HG03469 (cell line): ENCODE measurements around the gene DCAF7.

ENCODE experiments used
- ATAC-seq: cut with Tn5 transposase; IDR thresholded peaks from one replicate; pipeline ENCODE4 v1.9.1; 2021; ENCODE audit warnings: mild to moderate bottlenecking, moderate library complexity, moderate number of reproducible peaks; ENCODE audit not compliant: unreplicated experiment

The DCAF7 gene

DNA sequence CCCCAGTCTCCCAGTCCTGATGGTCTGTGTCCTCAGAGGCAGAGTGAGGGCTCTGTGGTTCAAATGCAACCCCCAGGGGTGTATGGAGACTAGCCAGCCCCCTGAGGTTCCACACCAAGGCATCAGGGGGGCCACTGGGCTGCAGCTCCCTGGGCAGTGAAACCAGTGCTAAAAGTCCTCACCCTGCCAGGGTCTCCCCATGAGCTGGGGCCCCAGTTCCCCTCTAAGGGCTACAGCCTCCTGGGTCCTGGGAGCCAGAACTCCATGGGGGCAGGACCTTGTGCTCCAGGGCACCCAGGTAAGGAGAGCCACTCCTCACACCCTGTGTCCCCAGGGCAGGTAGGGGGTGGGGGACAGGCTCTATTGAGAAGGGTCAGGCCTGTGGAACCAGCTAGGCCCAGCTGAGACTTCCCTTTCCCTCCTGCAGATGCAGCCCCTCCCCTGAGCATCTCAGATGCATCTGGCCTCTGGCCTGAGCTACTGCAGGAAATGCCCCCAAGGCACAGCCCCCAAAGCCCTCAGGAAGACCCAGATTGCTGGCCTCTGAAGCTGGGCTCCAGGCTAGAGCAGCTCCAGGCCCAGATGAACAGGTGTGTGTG, 6.4 kb upstream of the DCAF7 start:
- ATAC-seq, result no peak

DNA sequence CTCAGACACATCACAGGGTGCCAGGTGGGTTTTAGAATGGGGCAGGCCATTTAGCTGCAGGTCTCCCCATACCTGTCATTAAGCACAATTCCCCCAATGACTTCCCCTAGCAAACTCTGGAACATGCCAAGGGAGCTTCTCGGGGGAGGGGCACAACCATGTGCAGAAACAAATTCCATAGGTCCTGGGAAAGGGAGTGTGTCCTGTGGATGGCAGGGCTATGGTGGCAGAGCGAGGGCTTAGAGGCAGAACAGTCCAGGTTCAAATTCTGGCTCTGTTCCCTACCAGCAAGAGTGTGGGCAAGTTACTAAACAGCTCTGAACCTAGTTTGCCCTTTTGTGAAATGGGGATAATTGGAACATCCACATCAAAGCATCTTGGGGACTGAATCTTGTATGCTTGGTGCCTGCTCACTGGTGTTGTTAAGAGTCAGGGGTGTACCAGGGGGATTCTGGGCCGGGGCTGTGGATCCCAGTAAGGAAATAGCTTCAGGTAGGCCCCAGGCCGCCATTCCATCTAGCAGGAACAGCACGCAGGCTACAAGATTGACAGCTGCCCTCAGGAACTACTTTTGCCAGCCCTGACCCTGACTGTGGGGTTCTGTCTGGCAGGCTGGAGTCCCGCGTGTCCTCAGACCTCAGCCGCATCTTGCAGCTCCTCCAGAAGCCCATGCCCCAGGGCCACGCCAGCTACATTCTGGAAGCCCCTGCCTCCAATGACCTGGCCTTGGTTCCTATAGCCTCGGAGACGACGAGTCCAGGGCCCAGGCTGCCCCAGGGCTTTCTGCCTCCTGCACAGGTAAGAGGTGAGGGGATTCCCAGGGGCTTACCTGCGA, 5.6 kb upstream of the DCAF7 start:
- no peak for ATAC-seq

DNA sequence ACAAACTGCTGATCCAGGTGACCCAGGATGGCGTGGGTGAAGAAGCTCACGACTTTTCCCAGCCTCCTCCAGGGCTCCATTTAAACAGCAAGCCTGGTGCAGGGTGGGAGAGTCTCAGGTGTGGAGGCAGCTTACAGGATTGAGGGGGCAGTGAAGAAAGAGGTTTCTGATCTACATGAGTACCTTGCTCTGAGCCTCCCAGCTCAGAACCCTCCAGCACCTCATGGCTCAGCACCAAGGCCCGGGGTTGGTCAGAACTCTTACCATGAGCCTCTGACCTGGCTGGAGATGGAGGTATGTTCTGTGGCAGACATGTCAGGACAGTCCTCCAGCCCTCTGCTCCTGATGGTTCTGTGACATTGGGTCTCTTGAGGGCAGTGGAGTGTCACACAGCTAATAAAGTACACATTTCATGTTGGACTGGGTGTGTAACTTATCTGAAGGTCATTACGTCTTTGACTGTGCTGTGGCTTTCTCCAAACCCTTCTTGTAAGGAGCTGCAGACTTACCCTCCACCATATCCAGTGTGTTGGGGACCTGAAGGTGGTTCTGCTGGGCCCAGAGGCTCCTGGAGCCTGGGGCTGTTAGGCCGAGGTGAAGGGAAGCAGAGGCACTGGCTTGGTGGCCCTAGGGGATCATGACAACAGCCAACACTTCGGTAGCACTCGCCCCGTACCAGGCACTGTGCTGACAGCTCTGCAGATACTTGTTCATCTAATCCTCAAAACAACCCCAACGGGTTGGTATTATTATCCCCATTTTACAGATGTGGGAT, 3.8 kb upstream of the DCAF7 start:
- ATAC-seq, result no peak

DNA sequence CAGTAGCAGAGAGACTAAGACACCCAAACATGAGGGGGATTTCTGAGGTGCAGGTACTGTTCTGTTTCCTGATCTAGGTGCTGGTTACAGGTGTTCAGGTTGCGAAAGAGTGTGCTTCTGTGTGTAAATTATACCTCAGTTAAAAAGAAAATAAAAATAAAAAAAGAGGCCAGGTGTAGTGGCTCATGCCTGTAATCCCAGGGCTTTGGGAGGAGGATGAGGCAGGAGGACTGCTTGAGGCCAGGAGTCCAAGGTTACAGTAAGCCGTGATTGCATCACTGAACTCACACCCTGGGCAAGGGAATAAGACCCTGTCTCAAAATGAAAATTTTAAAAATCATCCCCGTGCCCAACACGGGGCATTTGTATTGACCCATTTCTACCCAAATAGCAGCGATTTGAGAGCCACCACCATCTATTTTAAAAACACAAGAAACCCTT, 3.2 kb upstream of the DCAF7 start:
- no peak for ATAC-seq

DNA sequence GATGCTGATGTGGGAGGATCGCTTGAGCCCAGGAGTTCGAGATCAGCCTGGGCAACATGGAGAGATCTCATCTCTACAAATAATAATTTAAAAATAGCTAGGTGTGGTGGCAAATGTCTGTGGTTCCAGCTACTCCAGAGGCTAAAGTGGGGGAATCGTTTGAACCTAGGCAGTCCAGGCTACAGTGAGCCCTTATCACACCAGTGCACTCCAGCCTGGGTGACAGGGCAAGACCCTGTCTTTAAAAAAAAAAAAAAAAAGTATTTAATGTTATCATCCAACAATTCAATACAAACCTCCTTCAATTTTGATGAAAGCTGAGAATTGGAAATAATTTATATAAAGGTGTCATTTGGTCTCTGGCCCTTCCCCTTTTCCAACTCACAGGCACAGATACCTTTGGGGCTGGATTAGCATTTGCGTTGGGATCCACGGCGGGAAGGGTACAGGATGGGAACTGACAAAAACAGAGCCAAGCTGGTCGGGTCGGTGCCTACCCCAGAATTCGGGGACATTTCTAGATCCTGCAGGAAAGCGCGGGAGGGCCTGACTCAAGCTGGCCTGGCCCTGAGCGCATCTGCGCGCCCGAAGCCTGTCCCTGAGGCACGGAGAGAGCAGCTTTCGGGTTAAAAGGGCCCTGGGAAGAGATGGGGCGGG, 860 bp upstream of the DCAF7 start:
- ATAC-seq, result no peak

DNA sequence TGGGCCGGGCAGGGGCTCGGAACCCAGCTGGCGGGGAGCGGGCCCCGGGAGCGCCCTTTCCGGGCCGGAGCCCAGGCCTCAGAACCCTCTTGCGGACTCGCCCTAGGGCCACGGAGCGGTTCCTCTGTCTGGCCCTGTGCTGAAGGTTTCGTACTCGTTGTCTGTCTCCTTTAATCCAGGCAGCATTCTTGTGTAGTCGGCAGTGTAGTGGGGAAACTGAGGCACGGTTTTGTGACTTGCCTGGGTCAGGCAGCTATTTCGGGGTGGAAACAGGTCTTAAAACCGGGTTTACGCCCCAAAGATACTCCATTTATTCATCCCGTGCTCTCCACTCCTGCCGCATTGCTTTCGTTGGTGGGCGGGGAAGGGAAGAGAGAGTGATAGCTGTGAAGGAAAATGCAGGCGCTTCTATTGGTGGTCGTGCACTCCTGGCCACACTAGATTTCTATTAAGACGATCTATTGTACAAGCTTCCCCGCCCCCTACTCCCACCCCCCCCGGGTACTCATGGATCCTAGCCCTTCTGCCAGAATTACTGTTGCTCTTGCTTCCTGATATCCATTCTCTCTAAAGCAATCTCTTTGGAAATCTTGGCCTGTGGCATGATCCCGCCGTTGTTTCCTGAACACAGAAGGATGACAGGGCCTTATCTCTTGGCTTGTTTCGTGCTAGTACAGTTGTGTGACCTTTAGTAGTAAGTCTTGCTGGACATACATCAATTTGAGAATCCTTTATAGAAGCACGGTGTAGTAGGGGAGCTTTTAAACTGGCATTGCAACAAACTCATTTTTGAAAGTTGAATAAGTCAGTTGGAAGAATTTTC, 751 bp downstream of the DCAF7 start:
- no peak for ATAC-seq

DNA sequence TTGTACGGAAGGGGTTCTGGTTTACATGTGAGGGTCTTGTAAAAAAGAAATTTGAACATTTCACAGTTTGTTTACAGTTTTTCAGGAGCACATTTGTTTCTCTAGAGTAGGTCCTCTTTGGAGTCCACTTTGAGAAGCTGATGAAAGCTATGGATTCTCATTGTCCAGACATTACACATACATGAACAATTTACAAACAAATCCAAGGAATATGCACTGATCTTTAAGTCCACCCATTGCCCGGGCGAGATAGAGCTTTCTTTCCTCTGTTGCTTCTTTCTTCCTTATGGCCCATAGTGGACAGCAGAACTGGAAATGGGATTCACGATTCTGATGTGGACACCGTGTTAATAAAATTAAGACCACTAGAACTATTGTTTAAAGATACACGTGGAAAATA, 1.9 kb downstream of the DCAF7 start:
- ATAC-seq, result no peak

DNA sequence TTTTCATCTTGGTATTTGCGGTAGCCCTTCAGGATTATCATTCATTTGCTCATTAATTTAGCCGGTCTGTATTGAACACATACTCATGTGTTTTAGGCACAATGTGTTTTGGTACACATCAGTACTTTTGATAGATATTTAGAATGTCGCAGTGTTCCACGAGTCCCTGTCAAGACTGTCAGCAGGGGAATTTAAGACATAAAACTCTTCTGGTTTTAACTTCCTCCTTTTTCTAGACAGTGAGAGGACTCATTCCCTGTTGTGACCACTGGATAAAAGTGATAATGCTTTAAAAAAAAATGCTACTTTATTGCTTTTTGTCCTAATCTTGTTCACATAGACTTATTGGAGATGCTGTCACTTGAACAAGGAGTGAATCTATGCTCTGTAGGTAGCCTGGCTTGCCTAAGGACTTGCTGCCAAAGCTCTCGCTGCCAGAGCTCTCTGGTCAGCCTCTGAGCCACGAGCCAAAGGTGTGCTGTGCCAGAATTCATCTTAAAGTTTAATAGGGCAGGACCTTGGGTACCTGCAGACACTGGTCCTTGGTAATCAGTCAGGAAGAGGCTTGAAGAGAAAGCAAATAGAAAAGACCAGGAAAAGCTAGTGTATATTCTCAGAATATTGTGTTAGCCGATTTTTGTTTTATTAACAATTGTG, 5.4 kb downstream of the DCAF7 start:
- ATAC-seq, result no peak

DNA sequence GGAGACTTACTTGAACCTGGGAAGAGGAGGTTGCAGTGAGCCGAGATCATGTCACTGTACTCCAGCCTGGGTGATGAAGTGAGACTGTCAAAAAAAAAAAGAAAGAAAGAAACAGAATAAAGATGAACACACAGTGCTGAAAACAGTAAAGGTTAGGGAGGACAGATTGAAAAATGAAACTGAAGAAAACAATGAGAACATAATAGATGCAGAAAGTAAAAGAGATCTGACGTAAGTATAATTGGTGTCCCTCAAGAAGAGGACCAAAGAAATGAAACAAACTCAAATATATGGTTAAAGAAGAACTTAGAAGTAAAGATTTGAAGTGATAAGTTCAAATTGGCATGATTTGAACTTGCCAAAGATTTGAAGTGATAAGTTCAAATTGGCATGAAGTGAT, 7.1 kb downstream of the DCAF7 start:
- ATAC-seq, result no peak

DNA sequence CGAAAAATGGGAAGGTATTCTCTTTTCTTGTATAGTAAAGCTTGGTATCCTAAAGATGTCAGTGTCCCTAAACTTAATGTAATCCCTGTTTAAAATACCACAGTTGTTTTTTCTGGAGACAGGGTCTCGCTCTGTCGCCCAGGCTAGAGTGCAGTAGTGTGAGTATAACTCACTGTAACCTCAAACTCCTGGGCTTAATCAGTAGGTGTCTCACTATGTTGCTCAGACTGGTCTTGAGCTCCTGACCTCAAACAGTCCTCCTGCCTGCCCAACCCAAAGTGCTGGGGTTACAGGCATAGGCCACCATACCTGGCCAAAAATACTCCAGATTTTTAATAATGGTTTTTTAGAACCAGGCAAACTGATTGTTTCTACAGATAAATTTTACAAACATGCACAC, 8.2 kb downstream of the DCAF7 start:
- ATAC-seq, result no peak

DNA sequence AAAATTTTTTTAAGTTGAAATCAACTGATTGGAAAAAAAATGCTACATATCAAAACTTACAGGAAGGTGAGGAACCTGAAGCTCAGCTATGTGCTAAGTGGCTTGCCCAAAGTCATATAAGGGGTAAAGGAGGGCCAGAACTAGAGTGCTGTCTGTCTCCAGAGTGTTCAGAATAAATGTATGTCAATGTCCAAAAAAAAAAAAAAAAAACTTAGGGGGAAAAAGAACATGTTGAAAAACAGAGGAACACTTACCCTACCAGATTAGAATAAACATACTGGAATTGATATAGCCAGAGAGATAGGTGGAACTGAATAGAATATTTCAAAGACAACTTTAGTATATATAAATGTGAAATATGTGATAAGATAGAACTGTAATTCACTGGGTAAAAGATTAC, 11.5 kb downstream of the DCAF7 start:
- no peak for ATAC-seq

DNA sequence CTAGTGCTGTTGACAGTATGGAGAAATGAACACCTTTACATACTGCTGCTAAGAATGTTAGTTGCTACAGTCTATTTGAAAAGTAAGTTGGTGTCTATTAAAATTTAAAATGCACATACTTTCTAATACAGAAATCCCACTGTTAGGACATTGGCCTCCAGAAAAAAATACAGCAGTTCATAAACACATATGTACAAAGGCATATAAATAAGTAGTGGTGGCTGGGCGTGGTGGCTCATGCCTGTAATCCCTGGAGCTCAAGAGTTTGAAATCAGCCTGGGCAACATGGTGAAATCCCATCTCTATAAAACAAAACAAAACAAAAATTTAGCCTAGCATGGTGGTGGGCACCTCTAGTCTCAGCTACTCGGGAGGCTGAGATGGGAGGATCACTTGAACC, 13.1 kb downstream of the DCAF7 start:
- ATAC-seq, result no peak

DNA sequence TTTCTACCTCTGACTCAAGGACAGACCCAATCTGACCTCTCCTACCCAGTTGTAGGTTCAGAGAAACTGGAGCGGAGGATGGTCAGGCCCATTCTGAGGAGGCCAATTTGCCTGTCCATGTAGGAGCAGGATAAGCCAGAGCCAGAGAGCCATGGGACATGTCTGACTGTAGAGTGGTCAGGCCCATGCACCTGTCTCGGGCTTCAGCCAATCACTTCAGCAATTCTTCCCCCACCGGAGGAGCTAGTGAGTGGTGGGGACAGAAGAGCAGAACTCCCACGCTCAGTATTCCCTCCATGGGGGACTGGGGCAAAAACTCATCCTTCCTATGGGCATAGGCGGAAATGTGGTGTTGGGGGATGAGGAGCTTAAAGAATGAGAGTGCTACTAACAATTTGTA, 14.3 kb downstream of the DCAF7 start:
- no peak for ATAC-seq

DNA sequence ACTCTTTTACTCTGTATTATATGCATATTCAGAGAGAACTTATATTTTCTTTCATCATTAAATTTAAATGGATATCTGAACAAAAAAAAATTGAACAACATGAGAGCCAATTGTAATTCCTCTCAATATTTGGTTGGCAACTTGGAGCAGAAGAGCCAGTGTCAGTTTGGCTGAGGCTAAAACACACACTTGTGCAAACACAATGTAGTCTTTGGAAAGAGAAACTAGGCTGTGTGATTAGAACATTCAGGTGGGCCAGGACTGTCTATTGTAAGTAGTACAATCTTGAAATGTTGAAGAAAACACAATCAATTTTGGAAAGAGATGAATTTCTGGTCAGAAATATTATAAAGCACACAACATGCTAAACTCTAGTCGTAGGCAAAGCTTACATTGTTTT, 17.0 kb downstream of the DCAF7 start:
- no peak for ATAC-seq

DNA sequence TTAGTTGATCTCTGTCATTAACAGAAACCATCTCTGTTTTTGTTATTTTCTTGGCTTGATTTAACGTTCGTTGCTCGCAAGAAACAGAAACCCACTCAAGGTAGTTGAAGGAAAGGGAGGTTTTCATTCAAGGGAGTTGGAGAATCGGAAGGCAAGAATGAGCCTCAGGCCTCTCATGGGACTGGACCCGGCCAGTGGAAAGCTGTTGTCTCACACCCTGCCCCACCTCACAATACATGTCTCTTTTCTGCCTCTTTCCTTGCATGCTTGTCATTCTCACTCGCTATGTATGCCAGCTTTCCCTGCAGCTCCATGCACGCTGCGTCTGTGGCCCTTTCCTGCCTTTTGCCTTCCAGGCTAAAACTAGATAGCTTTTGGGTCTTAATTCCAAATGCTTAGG, 18.3 kb downstream of the DCAF7 start:
- no peak for ATAC-seq

DNA sequence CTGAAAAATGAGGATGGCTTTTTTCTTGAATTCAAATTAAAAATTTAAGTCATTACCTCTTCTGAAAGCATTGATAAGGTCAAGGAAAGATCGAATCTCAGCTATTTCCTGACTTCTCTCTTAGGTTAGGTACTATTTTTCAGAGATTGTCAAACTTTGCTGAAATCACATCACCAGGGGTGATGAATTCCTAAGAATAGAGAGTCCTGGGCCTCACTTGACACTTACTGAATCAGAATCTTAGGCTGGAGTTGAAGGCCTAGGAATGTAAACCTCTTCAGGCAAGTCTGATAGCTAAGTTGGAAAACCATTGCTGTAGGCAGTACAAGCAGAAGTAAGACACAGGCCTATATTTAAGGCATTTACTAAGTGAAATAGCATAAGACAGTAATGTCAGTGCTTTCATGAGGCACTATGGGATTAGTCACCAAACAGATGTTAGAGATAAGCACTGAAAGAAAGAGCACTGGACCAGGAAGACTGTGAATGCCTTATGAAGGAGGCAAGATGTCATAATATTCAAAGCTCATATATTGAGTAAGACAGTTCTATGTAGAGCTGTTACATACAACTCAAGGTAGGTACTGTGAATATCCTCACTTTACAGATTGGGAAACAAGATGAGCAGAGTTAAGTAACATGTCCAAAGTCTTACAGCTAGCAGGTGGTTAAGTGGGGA, 21.5 kb downstream of the DCAF7 start:
- no peak for ATAC-seq

DNA sequence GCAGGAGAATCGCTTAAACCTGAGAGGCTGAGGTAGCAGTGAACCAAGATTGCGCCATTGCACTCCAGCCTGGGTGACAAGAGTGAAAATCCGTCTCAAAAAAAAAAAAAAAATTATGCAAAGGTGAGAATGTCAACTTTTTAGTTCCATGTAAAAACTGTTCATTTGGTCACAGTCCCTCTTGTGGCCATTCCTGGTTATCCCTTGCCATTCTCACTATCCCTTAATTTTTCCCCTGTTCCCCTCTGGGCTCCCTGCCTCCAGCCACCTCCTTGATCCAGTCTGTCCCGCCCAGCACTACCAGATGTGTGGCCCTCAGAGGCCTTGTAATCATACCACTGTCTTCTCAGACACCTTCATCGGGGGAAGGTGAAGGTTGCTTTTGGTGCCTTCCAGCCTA, 23.4 kb downstream of the DCAF7 start:
- no peak for ATAC-seq

DNA sequence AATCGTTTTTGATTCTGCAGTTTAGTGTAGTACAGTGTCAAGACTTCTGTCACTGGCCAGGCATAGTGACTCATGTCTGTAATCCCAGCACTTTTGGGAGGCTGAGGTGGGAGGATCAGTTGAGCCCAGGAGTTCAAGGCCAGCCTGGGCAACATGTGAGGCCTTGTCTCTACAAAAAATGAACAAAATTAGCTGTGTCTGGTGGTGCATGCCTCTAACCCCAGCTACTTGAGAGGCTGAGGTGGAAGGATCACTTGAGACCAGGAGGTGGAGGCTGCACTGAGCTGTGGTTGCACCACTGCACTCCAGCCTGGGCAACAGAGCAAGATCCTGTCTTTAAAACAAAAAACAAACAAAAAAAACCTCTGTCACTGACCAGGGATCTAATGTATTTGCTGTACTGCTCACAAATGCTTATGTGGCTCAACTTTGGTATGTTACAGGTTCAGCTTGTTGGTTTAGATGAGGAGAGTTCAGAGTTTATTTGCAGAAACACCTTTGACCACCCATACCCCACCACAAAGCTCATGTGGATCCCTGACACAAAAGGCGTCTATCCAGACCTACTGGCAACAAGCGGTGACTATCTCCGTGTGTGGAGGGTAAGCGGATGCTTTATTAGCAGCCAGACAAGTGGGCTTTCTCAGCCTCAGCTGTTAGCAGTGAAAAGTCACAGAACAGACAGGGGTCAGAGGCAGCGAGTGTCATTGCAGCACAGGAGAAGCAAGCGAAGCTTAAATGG, 27.9 kb downstream of the DCAF7 start:
- no peak for ATAC-seq

DNA sequence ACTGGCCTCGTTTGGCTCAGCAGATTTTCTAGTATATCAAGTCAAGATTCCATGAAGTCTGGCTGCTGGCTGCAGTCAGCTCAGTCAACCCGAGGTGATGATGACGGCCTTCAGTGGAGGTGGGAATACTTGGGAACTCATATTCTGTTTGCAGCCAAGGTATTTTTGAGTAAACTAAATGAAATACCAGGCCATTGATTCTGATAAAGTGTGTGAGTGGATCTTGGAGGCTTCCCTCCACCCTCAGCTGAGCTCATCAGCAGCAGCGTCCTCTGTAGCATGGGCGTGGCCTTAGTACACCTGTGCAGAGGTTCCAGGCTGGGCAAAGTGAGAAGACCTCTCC, 28.5 kb downstream of the DCAF7 start:
- ATAC-seq, result no peak
